Dermis blood vessel endothelial cell (primary cell): Measurements from ENCODE around the gene DEPP1. TPM values are rescaled to one million over a fixed set of nuclear protein-coding genes. Genes with fewer than 3 reads are reported as not detected.
A peak's percentile ranks its signal among the peaks of the same experiment; 100 is the strongest.

ENCODE experiments used
- DNase-seq: peaks from one replicate; pipeline ENCODE4 v3.0.0; 2010
- total RNA-seq: library from RNA; depleted of rRNA; stranded (reverse); fragments of >200 nt; gene quantifications from 2 replicates; pipeline ENCODE4 v1.2.3, GENCODE V29; 2014

Gene DEPP1
- total RNA-seq, 1 donor from 2014 or later, result 360 TPM

- DNase-seq, result no peak
Measured at GRCh38 chr10:44950326-44951225, 28.0 kb downstream of the DEPP1 start.

GRCh38 chr10:44949915-44950314, 28.7 kb downstream of the DEPP1 start:
- DNase-seq, result no peak

GRCh38 chr10:44949127-44949802, 29.3 kb downstream of the DEPP1 start:
- no peak for DNase-seq

- DNase-seq, result no peak
Measured at GRCh38 chr10:44948642-44949041, 30.0 kb downstream of the DEPP1 start.

- DNase-seq, result no peak
Measured at GRCh38 chr10:44947371-44948152, 31.0 kb downstream of the DEPP1 start.

- peak; percentile 29 for DNase-seq
Measured at GRCh38 chr10:44946205-44946604, 32.4 kb downstream of the DEPP1 start.

- no peak for DNase-seq
Measured at GRCh38 chr10:44944354-44944753, 34.3 kb downstream of the DEPP1 start.

GRCh38 chr10:44939691-44940401, 38.8 kb downstream of the DEPP1 start:
- no peak for DNase-seq

- DNase-seq, result no peak
Measured at GRCh38 chr10:44938956-44939355, 39.7 kb downstream of the DEPP1 start.

- no peak for DNase-seq
Measured at GRCh38 chr10:44937196-44938005, 41.2 kb downstream of the DEPP1 start.

- DNase-seq, result no peak
Measured at GRCh38 chr10:44936314-44936975, 42.2 kb downstream of the DEPP1 start.

GRCh38 chr10:44935966-44936295, 42.7 kb downstream of the DEPP1 start:
- DNase-seq, result no peak

GRCh38 chr10:44935201-44935965, 43.2 kb downstream of the DEPP1 start:
- peak; percentile 54 for DNase-seq

- peak; percentile 30 for DNase-seq
Measured at GRCh38 chr10:44934416-44935200, 44.0 kb downstream of the DEPP1 start.

GRCh38 chr10:44933451-44934321, 44.9 kb downstream of the DEPP1 start:
- DNase-seq, result no peak

- peak; percentile 92 for DNase-seq
Measured at GRCh38 chr10:44932517-44933450, 45.8 kb downstream of the DEPP1 start.
